ENCODE measurements around the gene PPM1A. TPM values are rescaled to one million over a fixed set of nuclear protein-coding genes. Genes with fewer than 3 reads are reported as not detected.

PPM1A gene
- total and polyA plus RNA-seq, 2 donors (not counting 1 experiment from before 2014, with no cell fraction given), result 15.5 to 59.0 TPM

- Histone ChIP-seq H3K27ac (ENCODE audit: low read length in 2 of 2) (no peak overlapping the region), H3K36me3 (replicated peaks in 1 of 2; ENCODE audit: control extremely low read depth in 1 of 2, control insufficient read depth in 1 of 2, extremely low read depth in 1 of 2, insufficient read depth in 2 of 2, low read length in 1 of 2) (peaks cover 0 to 3% of the 10 kb centered on the region in 2 experiments), H4K20me1 (ENCODE audit: control insufficient read depth, insufficient read depth, low read length, poor library complexity, severe bottlenecking) (peaks cover 32% of the 10 kb centered on the region), H3K4me2 (replicated peaks; ENCODE audit: low read depth, low read length, poor library complexity, severe bottlenecking) (no peak overlapping the region), H2AFZ (ENCODE audit: insufficient read depth, low read depth, low read length, poor library complexity, severe bottlenecking) (no peak overlapping the region), H3K4me1 (ENCODE audit: control insufficient read depth in 2 of 2, insufficient read depth in 2 of 2, low read length in 2 of 2) (no peaks in the 10 kb centered on the region), H3K4me3 (ENCODE audit: control extremely low read depth in 1 of 5, extremely low read depth in 1 of 5, insufficient read depth in 1 of 5, low read depth in 2 of 5, low read length in 4 of 5) (no peak overlapping the region), H3K9ac (ENCODE audit: low read length) (no peak overlapping the region), H3K9me3 (ENCODE audit: control extremely low read depth in 1 of 3, control insufficient read depth in 2 of 3, insufficient read depth in 1 of 3, low read length in 2 of 3) (peaks cover 0 to 11% (median 5%) of the 10 kb centered on the region in 3 donors), H3K79me2 (ENCODE audit: control insufficient read depth, insufficient read depth, low read length) (peaks cover 91% of the 10 kb centered on the region), H3K27me3 (replicated peaks in 1 of 4; ENCODE audit: control extremely low read depth in 1 of 4, control insufficient read depth in 3 of 4, insufficient read depth in 4 of 4, low read length in 3 of 4) (no peaks in the 10 kb centered on the region)
- Mint-ChIP-seq H3K9me3 (ENCODE audit: insufficient read depth) (peaks cover 3% of the 10 kb centered on the region), H3K4me1 (peaks cover 17% of the 10 kb centered on the region), H3K4me3 (no peak overlapping the region), H3K27ac (no peak overlapping the region), H3K27me3 (no peaks in the 10 kb centered on the region)
- no CpG with 5 or more reads among the region's 1 CpG for WGBS (ENCODE audit: insufficient coverage)
- ATAC-seq (ENCODE audit: low read depth) (no peak), DNase-seq (no peak)
- ChIA-PET CTCF (interaction anchor here (1.2 to 1.7 kb wide), 3 partner anchors 8 to 28 kb away, joined by 4 to 8 read pairs (median 4); no protein-coding TSS in a partner anchor), POLR2A (no interaction called here)
- intact Hi-C loops (cut with micrococcal nuclease), result no loop called here
- no peak for TF ChIP-seq CTCF (IDR thresholded peaks at IDR 0.05)
- no peak for TF ChIP-seq EZH2 (IDR thresholded peaks at IDR 0.05; ENCODE audit: borderline replicate concordance, insufficient read depth, low read depth, low read length, poor library complexity, severe bottlenecking)
Measured at GRCh38 chr14:60265163-60265562, 16.1 kb downstream of the PPM1A start.

- Histone ChIP-seq H4K20me1 (ENCODE audit: control insufficient read depth, insufficient read depth, low read length, poor library complexity, severe bottlenecking) (peaks cover 39% of the 10 kb centered on the region), H3K4me2 (replicated peaks; ENCODE audit: low read depth, low read length, poor library complexity, severe bottlenecking) (no peak overlapping the region), H2AFZ (ENCODE audit: insufficient read depth, low read depth, low read length, poor library complexity, severe bottlenecking) (no peak overlapping the region), H3K9me3 (ENCODE audit: control extremely low read depth in 1 of 3, control insufficient read depth in 2 of 3, insufficient read depth in 1 of 3, low read length in 2 of 3) (peaks cover 0 to 11% (median 5%) of the 10 kb centered on the region in 3 donors), H3K27me3 (replicated peaks in 1 of 4; ENCODE audit: control extremely low read depth in 1 of 4, control insufficient read depth in 3 of 4, insufficient read depth in 4 of 4, low read length in 3 of 4) (no peaks in the 10 kb centered on the region), H3K4me3 (ENCODE audit: control extremely low read depth in 1 of 5, extremely low read depth in 1 of 5, insufficient read depth in 1 of 5, low read depth in 2 of 5, low read length in 4 of 5) (no peak overlapping the region), H3K27ac (ENCODE audit: low read length in 2 of 2) (no peak overlapping the region), H3K4me1 (ENCODE audit: control insufficient read depth in 2 of 2, insufficient read depth in 2 of 2, low read length in 2 of 2) (no peaks in the 10 kb centered on the region), H3K9ac (ENCODE audit: low read length) (no peak overlapping the region), H3K79me2 (ENCODE audit: control insufficient read depth, insufficient read depth, low read length) (peaks cover 94% of the 10 kb centered on the region), H3K36me3 (replicated peaks in 1 of 2; ENCODE audit: control extremely low read depth in 1 of 2, control insufficient read depth in 1 of 2, extremely low read depth in 1 of 2, insufficient read depth in 2 of 2, low read length in 1 of 2) (peaks cover 0 to 3% of the 10 kb centered on the region in 2 experiments)
- peaks cover 3% of the 10 kb centered on the region for H3K9me3 Mint-ChIP-seq (ENCODE audit: insufficient read depth)
- no CpG with 5 or more reads among the region's 1 CpG for WGBS (ENCODE audit: insufficient coverage)
- H3K27me3 Mint-ChIP-seq, result no peaks in the 10 kb centered on the region
- ChIA-PET POLR2A (interaction anchor here (1.1 kb wide), 1 partner anchor 16 kb away, joined by 4 read pairs; no protein-coding TSS in a partner anchor), CTCF (interaction anchor here (0.9 to 1.7 kb wide), 9 partner anchors 9 to 201 kb away, joined by 4 to 10 read pairs (median 5); partner anchors contain the start of gene PPM1A)
- intact Hi-C loops (cut with micrococcal nuclease), result loop anchor here (2.0 kb wide), 2 partner anchors 15 to 293 kb away; no protein-coding TSS in a partner anchor
- peak; percentile 28 for ATAC-seq (ENCODE audit: low read depth)
- no peak overlapping the region for H3K4me3 Mint-ChIP-seq
- H3K27ac Mint-ChIP-seq, result no peak overlapping the region
- DNase-seq, result peak; percentile 35
- TF ChIP-seq EZH2 (IDR thresholded peaks at IDR 0.05; ENCODE audit: borderline replicate concordance, insufficient read depth, low read depth, low read length, poor library complexity, severe bottlenecking), result no peak
- TF ChIP-seq CTCF (IDR thresholded peaks at IDR 0.05), result peak; percentile 78
- H3K4me1 Mint-ChIP-seq, result peaks cover 14% of the 10 kb centered on the region
Measured at GRCh38 chr14:60266021-60266937, 17.3 kb downstream of the PPM1A start.

Data from B cell (primary cell).